PC-3 (cell line): ENCODE results near the gene INPP5F.

ENCODE experiments used
- CTCF ChIP-seq: fragments of 300-600 bp; sonication (generic); conservative IDR thresholded peaks from 2 replicates; pipeline ENCODE4 v1.5.1; 2017; ENCODE audit warnings: antibody characterized with exemption, low read depth, mild to moderate bottlenecking, low read length
- EZH2 ChIP-seq: fragments of 300-600 bp; sonication (generic); IDR thresholded peaks from one replicate; pipeline ENCODE4 v1.6.1; 2017; ENCODE audit warnings: antibody characterized with exemption, mild to moderate bottlenecking, low read length; ENCODE audit not compliant: unreplicated experiment
- EZH2phosphoT487 ChIP-seq: fragments of 300-600 bp; sonication (generic); IDR thresholded peaks from 2 replicates; pipeline ENCODE4 v1.6.1; 2018; ENCODE audit warnings: mild to moderate bottlenecking, antibody characterized with exemption, low read length, borderline replicate concordance

- TF ChIP-seq CTCF (no peak), EZH2phosphoT487 (no peak), EZH2 (no peak)
Observed at GRCh38 chr10:119829429-119829828, 103.6 kb downstream of the INPP5F start.
